OCI-LY7 (cell line): ENCODE data around the gene G6PC3. TPM values are rescaled to one million over a fixed set of nuclear protein-coding genes. Genes with fewer than 3 reads are reported as not detected.

Experiments
- BruUV-seq: library from RNA; stranded (reverse); fragments of 400-500 nt; replicated peaks from 2 replicates; lab custom pipeline; 2021; lab: Mats Ljungman, UMichigan
- CTCF ChIA-PET: fragments of 300-600 bp; sonication (Branson Sonifier 250); formaldehyde crosslinking; loops from one replicate; lab custom pipeline; 2022; ENCODE audit warnings: antibody characterized with exemption; ENCODE audit not compliant: unreplicated experiment; lab: Charles Lee
- POLR2A ChIA-PET: fragments of 300-600 bp; sonication (Branson Sonifier 250); formaldehyde crosslinking; loops from one replicate; lab custom pipeline; 2022; ENCODE audit warnings: antibody characterized with exemption; lab: Charles Lee
- DNase-seq: peaks from one replicate; pipeline ENCODE4 v3.0.0-alpha.2; 2015; ENCODE audit warnings: low spot score
- H2AFZ ChIP-seq: fragments of 200-600 bp; sonication (generic), shearing (Covaris generic); 2 replicates; pipeline ENCODE4 v1.6.1; 2014; ENCODE audit warnings: mild to moderate bottlenecking, antibody characterized with exemption, low read length, moderate library complexity
- H3K27ac ChIP-seq: fragments of 200-600 bp; sonication (generic); 2 replicates; pipeline ENCODE4 v1.5.1; 2014; ENCODE audit warnings: mixed run types, low read depth, mild to moderate bottlenecking, moderate library complexity, low read length, inconsistent platforms; ENCODE audit not compliant: poor library complexity, severe bottlenecking
- H3K36me3 ChIP-seq: fragments of 200-600 bp; sonication (generic); 2 replicates; pipeline ENCODE4 v1.6.1; 2014; ENCODE audit warnings: mild to moderate bottlenecking, antibody characterized with exemption, low read length, moderate library complexity, mixed read lengths; ENCODE audit not compliant: insufficient read depth
- H3K4me1 ChIP-seq: fragments of 200-600 bp; sonication (generic); 2 replicates; pipeline ENCODE4 v1.5.1; 2014; ENCODE audit warnings: mild to moderate bottlenecking, low read length; ENCODE audit not compliant: insufficient read depth, poor library complexity, severe bottlenecking
- H3K4me2 ChIP-seq: fragments of 200-600 bp; sonication (generic); 2 replicates; pipeline ENCODE4 v1.6.1; 2014; ENCODE audit warnings: mild to moderate bottlenecking, low read length
- H3K4me3 ChIP-seq: fragments of 200-600 bp; sonication (generic); 2 replicates; pipeline ENCODE4 v1.5.1; 2014; ENCODE audit warnings: mild to moderate bottlenecking, low read depth, low read length; ENCODE audit not compliant: poor library complexity, severe bottlenecking
- H3K79me2 ChIP-seq: fragments of 200-600 bp; sonication (generic); 2 replicates; pipeline ENCODE4 v1.6.1; 2016; ENCODE audit warnings: low read depth, mild to moderate bottlenecking, low read length, moderate library complexity, mixed read lengths; ENCODE audit not compliant: insufficient read depth
- H3K9me2 ChIP-seq: fragments of 200-600 bp; sonication (generic); 2 replicates; pipeline ENCODE4 v1.6.1; 2016; ENCODE audit warnings: mild to moderate bottlenecking, low read length, mixed read lengths; ENCODE audit not compliant: insufficient read depth
- H3K9me3 ChIP-seq: fragments of 200-600 bp; sonication (generic); 2 replicates; pipeline ENCODE4 v1.6.1; 2014; ENCODE audit warnings: mild to moderate bottlenecking, mixed run types, low read length, mixed read lengths
- H4K20me1 ChIP-seq: fragments of 200-600 bp; sonication (generic); 2 replicates; pipeline ENCODE4 v1.6.1; 2014; ENCODE audit warnings: mild to moderate bottlenecking, antibody characterized with exemption, low read length, moderate library complexity, mixed read lengths; ENCODE audit not compliant: insufficient read depth
- EZH2phosphoT487 ChIP-seq: fragments of 200-600 bp; sonication (generic); IDR thresholded peaks from 2 replicates; pipeline ENCODE4 v1.6.1; 2018; ENCODE audit warnings: low read depth, borderline replicate concordance, mild to moderate bottlenecking, mixed run types, antibody characterized with exemption, low read length, moderate library complexity, mixed read lengths
- intact Hi-C: fragments of 100-400 bp; cut with micrococcal nuclease; formaldehyde crosslinking; loops from one replicate; pipeline ENCODE4 v1.10.0; 2022; ENCODE audit not compliant: unreplicated experiment
- total RNA-seq, 2 experiments: library from RNA; depleted of rRNA in 1 of 2; stranded (reverse); fragments of >200 nt in 1 of 2; shearing (Covaris generic) in 1 of 2; gene quantifications; 2 replicates each; pipeline ENCODE4 v1.2.3, GENCODE V29; 2014 to 2022
- TF ChIP-seq, protein P1 (sequence below): fragments of 200-600 bp; sonication (generic); conservative IDR thresholded peaks from 2 replicates; pipeline ENCODE4 v1.5.1; 2014; ENCODE audit warnings: mild to moderate bottlenecking, antibody characterized with exemption, low read length, moderate library complexity, mixed read lengths

Gene G6PC3
- total RNA-seq, 2 experiments from 2014 or later, result 20.6 to 46.1 TPM

DNA sequence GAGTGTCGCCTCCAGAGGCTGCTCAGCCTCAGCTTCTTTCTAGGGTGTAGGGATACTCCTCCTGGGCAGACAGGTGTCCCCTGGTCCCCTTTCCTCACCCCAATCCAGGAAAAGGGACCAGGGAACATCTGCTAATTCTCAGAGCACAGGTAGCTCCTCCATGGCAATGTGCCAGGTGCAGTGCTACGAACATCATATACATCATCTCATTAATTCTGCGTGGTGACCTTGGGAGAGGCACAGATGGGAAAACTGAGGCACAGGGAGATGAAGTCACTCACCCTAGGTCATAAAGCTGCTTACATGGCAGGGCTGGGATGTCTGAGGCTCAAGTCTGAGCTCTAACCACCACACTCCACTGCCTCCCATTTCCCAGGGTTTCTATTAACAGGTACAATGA is 41.2 kb downstream of the G6PC3 start:
- no peak for TF ChIP-seq EZH2phosphoT487
- TF ChIP-seq, protein P1, sequence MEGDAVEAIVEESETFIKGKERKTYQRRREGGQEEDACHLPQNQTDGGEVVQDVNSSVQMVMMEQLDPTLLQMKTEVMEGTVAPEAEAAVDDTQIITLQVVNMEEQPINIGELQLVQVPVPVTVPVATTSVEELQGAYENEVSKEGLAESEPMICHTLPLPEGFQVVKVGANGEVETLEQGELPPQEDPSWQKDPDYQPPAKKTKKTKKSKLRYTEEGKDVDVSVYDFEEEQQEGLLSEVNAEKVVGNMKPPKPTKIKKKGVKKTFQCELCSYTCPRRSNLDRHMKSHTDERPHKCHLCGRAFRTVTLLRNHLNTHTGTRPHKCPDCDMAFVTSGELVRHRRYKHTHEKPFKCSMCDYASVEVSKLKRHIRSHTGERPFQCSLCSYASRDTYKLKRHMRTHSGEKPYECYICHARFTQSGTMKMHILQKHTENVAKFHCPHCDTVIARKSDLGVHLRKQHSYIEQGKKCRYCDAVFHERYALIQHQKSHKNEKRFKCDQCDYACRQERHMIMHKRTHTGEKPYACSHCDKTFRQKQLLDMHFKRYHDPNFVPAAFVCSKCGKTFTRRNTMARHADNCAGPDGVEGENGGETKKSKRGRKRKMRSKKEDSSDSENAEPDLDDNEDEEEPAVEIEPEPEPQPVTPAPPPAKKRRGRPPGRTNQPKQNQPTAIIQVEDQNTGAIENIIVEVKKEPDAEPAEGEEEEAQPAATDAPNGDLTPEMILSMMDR, result no peak
- POLR2A ChIA-PET, result interaction anchor here (0.6 to 0.9 kb wide), 3 partner anchors 11 to 282 kb away, joined by 3 to 4 read pairs (median 3); partner anchors contain the start of gene HDAC5
- H3K4me2 ChIP-seq, result peak overlapping the region; percentile 81

DNA sequence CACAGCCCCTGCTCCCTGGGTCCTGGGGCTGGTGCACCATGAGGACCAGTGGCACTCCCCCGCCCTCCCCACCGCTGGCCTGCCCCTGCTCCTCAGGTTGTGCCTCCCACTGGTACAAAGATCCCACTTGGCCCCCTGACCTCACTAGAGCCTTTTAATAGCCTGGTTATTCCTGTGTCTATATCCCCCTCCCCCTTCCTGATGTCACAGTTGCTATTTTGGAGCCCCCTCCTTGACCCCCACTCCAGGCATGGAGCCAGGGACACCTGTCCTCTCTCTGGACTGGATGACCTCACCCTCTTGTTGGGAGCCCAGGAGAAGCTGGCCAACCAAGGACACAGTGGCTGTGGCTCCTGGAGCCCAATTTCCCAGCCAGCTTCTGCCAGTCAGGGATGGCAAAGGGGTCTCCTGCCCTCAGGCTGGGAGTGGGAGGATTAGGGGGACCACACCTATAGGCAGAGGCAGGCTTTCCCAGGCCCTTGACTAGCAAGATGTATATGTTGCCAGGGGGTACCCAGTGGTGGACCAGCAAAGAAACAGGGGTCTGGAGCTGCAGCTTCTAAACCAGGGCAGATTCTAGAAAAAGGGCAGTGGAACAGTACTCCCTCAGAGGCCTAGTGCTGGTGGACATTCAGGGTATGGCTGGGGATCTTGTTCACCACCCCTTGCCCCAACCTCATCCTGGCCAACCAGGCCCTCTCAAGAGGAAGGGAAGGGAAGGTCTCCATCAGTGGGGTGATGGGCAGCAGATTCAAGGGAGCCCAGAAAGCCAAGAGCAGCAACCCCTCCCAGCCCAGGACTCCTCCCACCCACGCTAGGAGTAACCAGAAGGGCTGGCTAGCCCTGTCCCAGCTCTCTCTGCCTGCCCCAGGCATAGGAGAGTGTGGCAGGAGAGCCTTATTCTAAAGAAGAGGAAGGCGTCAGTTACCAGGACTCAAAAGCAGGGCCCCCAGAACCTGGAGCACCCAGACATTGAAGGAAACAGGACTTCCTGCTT is 42.0 kb downstream of the G6PC3 start:
- intact Hi-C loops, result no loop called here
- H3K4me2 ChIP-seq, result peak overlapping the region; percentile 81; the same call in 1 of the 2 replicates
- no peaks in the 10 kb centered on the region for H3K9me3 ChIP-seq
- H3K36me3 ChIP-seq, result peaks cover 9% of the 10 kb centered on the region
- POLR2A ChIA-PET, result interaction anchor here (0.6 kb wide), 1 partner anchor 14 kb away, joined by 3 read pairs; no protein-coding TSS in a partner anchor
- no TSS peak for BruUV-seq
- H3K79me2 ChIP-seq, result no peaks in the 10 kb centered on the region
- no peaks in the 10 kb centered on the region for H4K20me1 ChIP-seq
- DNase-seq, result no peak
- H3K4me3 ChIP-seq, result no peak overlapping the region
- no peak overlapping the region for H3K27ac ChIP-seq
- CTCF ChIA-PET, result interaction anchor here (0.6 kb wide), 1 partner anchor 59 kb away, joined by 3 read pairs; no protein-coding TSS in a partner anchor
- peaks cover 26% of the 10 kb centered on the region for H3K4me1 ChIP-seq
- H3K9me2 ChIP-seq, result no peaks in the 10 kb centered on the region
- no peak overlapping the region for H2AFZ ChIP-seq
- TF ChIP-seq, protein P1, result no peak
- no peak for TF ChIP-seq EZH2phosphoT487

More for the DNA sequence above, 41.2 kb downstream of the G6PC3 start:
- DNase-seq, result no peak
- Histone ChIP-seq H4K20me1 (no peaks in the 10 kb centered on the region), H2AFZ (no peak overlapping the region), H3K4me1 (peaks cover 26% of the 10 kb centered on the region), H3K9me2 (no peaks in the 10 kb centered on the region), H3K4me3 (peak overlapping the region; percentile 52), H3K79me2 (no peaks in the 10 kb centered on the region), H3K36me3 (peaks cover 9% of the 10 kb centered on the region), H3K27ac (peak overlapping the region; percentile 30), H3K9me3 (no peaks in the 10 kb centered on the region)
- CTCF ChIA-PET, result no interaction called here
- BruUV-seq, result no TSS peak
- intact Hi-C loops, result no loop called here
